HFF-Myc (cell line): ENCODE results near the gene NUFIP2.

ENCODE experiments used
- DNase-seq: peaks from one replicate; pipeline ENCODE4 v3.0.0-alpha.2; 2011; ENCODE audit warnings: low read depth; ENCODE audit errors: extremely low read depth
- H3K4me3 ChIP-seq: replicated peaks from 2 replicates; pipeline ENCODE4 v1.5.1; 2011; ENCODE audit warnings: low read depth, mild to moderate bottlenecking, control low read depth, low read length
- CTCF ChIP-seq: IDR thresholded peaks from 2 replicates; pipeline ENCODE4 v1.5.1; 2012; ENCODE audit warnings: mild to moderate bottlenecking, low read depth, low read length, control low read depth; ENCODE audit errors: missing control alignments

Gene NUFIP2

GRCh38 chr17:29247219-29247618 is 46.7 kb downstream of the NUFIP2 start:
- TF ChIP-seq CTCF, result no peak
- H3K4me3 ChIP-seq, result no peak overlapping the region
- DNase-seq, result no peak

GRCh38 chr17:29246628-29247027 is 47.3 kb downstream of the NUFIP2 start, which contains the start of gene CRYBA1:
TSS of gene CRYBA1 (plus strand) at chr17:29246859. CDS start at chr17:29246864, 5 bp downstream.
- no peak for TF ChIP-seq CTCF
- no peak for DNase-seq
- no peak within 1 kb of the TSS for H3K4me3 ChIP-seq

- no peak for TF ChIP-seq CTCF
- H3K4me3 ChIP-seq, result no peak overlapping the region
- DNase-seq, result no peak
Measured at GRCh38 chr17:29245401-29245800, 48.5 kb downstream of the NUFIP2 start.

GRCh38 chr17:29243792-29244191 is 50.2 kb downstream of the NUFIP2 start:
- DNase-seq, result no peak
- TF ChIP-seq CTCF, result peak; percentile 55
- H3K4me3 ChIP-seq, result no peak overlapping the region

- no peak for DNase-seq
- TF ChIP-seq CTCF, result no peak
- no peak overlapping the region for H3K4me3 ChIP-seq
Measured at GRCh38 chr17:29242790-29243189, 51.2 kb downstream of the NUFIP2 start.

- H3K4me3 ChIP-seq, result no peak overlapping the region
- no peak for DNase-seq
- TF ChIP-seq CTCF, result no peak
Measured at GRCh38 chr17:29242051-29242450, 51.9 kb downstream of the NUFIP2 start.
